K562 (cell line): ENCODE data around the gene PIK3R6. TPM values are rescaled to one million over a fixed set of nuclear protein-coding genes. Genes with fewer than 3 reads are reported as not detected.

Experiments
- ATAC-seq: fragments of 200-7000 bp; cut with Tn5 transposase; 3 replicates; pipeline ENCODE4 v1.9.1; 2020; ENCODE audit warnings: moderate library complexity
- BruUV-seq: library from RNA; stranded (reverse); fragments of 400-500 nt; replicated peaks from 2 replicates; lab custom pipeline; 2021; lab: Mats Ljungman, UMichigan
- CTCF ChIA-PET: fragments of 300-600 bp; formaldehyde crosslinking; extraction: SDS; loops from one replicate; lab custom pipeline; 2021; ENCODE audit warnings: low intra/inter-chr PET ratio; lab: Yijun Ruan, JAX
- POLR2A ChIA-PET: fragments of 300-600, 350-650 bp; sonication (Branson Sonifier 250); formaldehyde crosslinking; extraction: SDS; loops from one replicate; lab custom pipeline; 2021; ENCODE audit warnings: antibody characterized with exemption, inconsistent platforms; lab: Yijun Ruan, JAX
- DNase-seq, 4 experiments: peaks; one replicate each; pipeline versions ENCODE4 v3.0.0 to v3.0.0-alpha.2; 2011 to 2018; ENCODE audit warnings: low spot score in 3 of 4, mixed read lengths in 3 of 4; ENCODE audit errors: extremely low read depth in 1 of 4
- FAIRE-seq: peaks from 2 replicates; lab custom pipeline; 2011; peaks lifted over from hg19 to GRCh38; lab: Jason Lieb, UNC
- H2AFZ ChIP-seq: 2 replicates; pipeline ENCODE4 v1.6.0; 2011; ENCODE audit warnings: low read depth, low read length, control low read depth, inconsistent platforms
- H3K27ac ChIP-seq: fragments of 200-600 bp; 3 replicates; pipeline ENCODE4 v1.8.0; 2011; ENCODE audit warnings: low read depth, mild to moderate bottlenecking, control low read depth, inconsistent platforms, low read length, moderate library complexity, mixed read lengths; ENCODE audit errors: extremely low read depth
- H3K27me3 ChIP-seq, 2 experiments: fragments of 300-600 bp in 1 of 2; 2 replicates in 1 of 2; 3 replicates in 1 of 2; pipeline versions ENCODE4 v1.6.0 to v1.8.0; 2011; ENCODE audit warnings: inconsistent platforms in 2 of 2, low read length in 2 of 2, mild to moderate bottlenecking in 1 of 2, mixed read lengths in 1 of 2, moderate library complexity in 1 of 2; ENCODE audit not compliant: control insufficient read depth in 2 of 2, insufficient read depth in 2 of 2
- H3K36me3 ChIP-seq: fragments of 300-600 bp; 3 replicates; pipeline ENCODE4 v1.8.0; 2011; ENCODE audit warnings: mild to moderate bottlenecking, low read length, inconsistent platforms; ENCODE audit not compliant: control insufficient read depth, insufficient read depth
- H3K4me1 ChIP-seq, 2 experiments: fragments of 200-600 bp in 1 of 2; replicated peaks in 1 of 2; 2 replicates in 1 of 2; 3 replicates in 1 of 2; pipeline versions ENCODE4 v1.5.1 to v1.8.0; 2011; ENCODE audit warnings: inconsistent platforms in 2 of 2, low read length in 2 of 2, mild to moderate bottlenecking in 1 of 2, mixed read lengths in 1 of 2, moderate library complexity in 1 of 2; ENCODE audit not compliant: control insufficient read depth in 2 of 2, insufficient read depth in 2 of 2
- H3K4me2 ChIP-seq: 2 replicates; pipeline ENCODE4 v1.6.1; 2011; ENCODE audit warnings: low read length, control low read depth, inconsistent platforms, mixed read lengths; ENCODE audit not compliant: insufficient read depth
- H3K4me3 ChIP-seq: fragments of 200-600 bp; sonication (generic), shearing (Covaris generic); 2 replicates; pipeline ENCODE4 v1.5.1; 2016; ENCODE audit warnings: control low read depth, inconsistent platforms
- H3K79me2 ChIP-seq: fragments of 200-600 bp; 3 replicates; pipeline ENCODE4 v1.8.0; 2011; ENCODE audit warnings: low read length, inconsistent platforms; ENCODE audit not compliant: control insufficient read depth, insufficient read depth
- H3K9ac ChIP-seq, 2 experiments: 2 replicates each; pipeline versions ENCODE4 v1.6.0 to v1.6.1; 2011; ENCODE audit warnings: low read depth in 2 of 2, low read length in 2 of 2, control low read depth in 1 of 2, inconsistent platforms in 1 of 2, mild to moderate bottlenecking in 1 of 2, mixed read lengths in 1 of 2; ENCODE audit not compliant: insufficient read depth in 1 of 2
- H3K9me1 ChIP-seq: one replicate; pipeline ENCODE4 v1.6.0; 2011; ENCODE audit warnings: inconsistent platforms, mild to moderate bottlenecking, low read length, moderate library complexity; ENCODE audit not compliant: control insufficient read depth, insufficient read depth
- H3K9me3 ChIP-seq: replicated peaks from 2 replicates; pipeline ENCODE4 v1.5.1; 2011; ENCODE audit warnings: low read depth, low read length, inconsistent platforms; ENCODE audit not compliant: control insufficient read depth, insufficient read depth
- H4K20me1 ChIP-seq: replicated peaks from 2 replicates; pipeline ENCODE4 v1.6.1; 2011; ENCODE audit warnings: low read length, inconsistent platforms, mixed read lengths; ENCODE audit not compliant: control insufficient read depth, insufficient read depth
- ADNP ChIP-seq: fragments of 200-800 bp; sonication (Bioruptor generic); IDR thresholded peaks from 2 replicates; pipeline ENCODE4 v1.6.1; 2016; ENCODE audit warnings: missing genetic modification characterization, missing compliant biosample characterization
- E2F3 ChIP-seq: fragments of 250-450 bp; sonication (Bioruptor Pico); IDR thresholded peaks from 2 replicates; pipeline ENCODE4 v1.4.0; 2020; ENCODE audit warnings: mild to moderate bottlenecking
- HMG20B ChIP-seq: fragments of 250-450 bp; sonication (Bioruptor Pico); IDR thresholded peaks from 2 replicates; pipeline ENCODE4 v1.5.0; 2021; ENCODE audit warnings: mild to moderate bottlenecking
- NKRF ChIP-seq: fragments of 450-650 bp; IDR thresholded peaks from 2 replicates; pipeline ENCODE4 v1.6.1; 2016; ENCODE audit warnings: borderline replicate concordance
- PTRF ChIP-seq: fragments of 450-650 bp; IDR thresholded peaks from 2 replicates; pipeline ENCODE4 v1.6.1; 2016; ENCODE audit warnings: mild to moderate bottlenecking, missing genetic modification characterization, missing compliant biosample characterization
- RBM15 ChIP-seq: fragments of 200-400 bp; formaldehyde crosslinking; IDR thresholded peaks from 2 replicates; pipeline ENCODE4 v1.6.1; 2018; ENCODE audit warnings: mild to moderate bottlenecking, low read length, moderate library complexity; ENCODE audit not compliant: insufficient read depth
- SAFB ChIP-seq: fragments of 200-400 bp; formaldehyde crosslinking; IDR thresholded peaks from 2 replicates; pipeline ENCODE4 v1.6.1; 2017; ENCODE audit warnings: low read depth, low read length, borderline replicate concordance
- ZNF124 ChIP-seq: sonication (generic); formaldehyde crosslinking; IDR thresholded peaks from 2 replicates; pipeline ENCODE4 v1.8.1; 2022; ENCODE audit warnings: missing genetic modification reagents
- ZNF274 ChIP-seq: IDR thresholded peaks from 2 replicates; pipeline ENCODE4 v1.6.1; 2011; ENCODE audit warnings: low read depth, mild to moderate bottlenecking, low read length, moderate library complexity, borderline replicate concordance
- ZNF316 ChIP-seq: fragments of 450-650 bp; IDR thresholded peaks from 2 replicates; pipeline ENCODE4 v1.6.1; 2016
- WGBS: fragments of 100-300 bp; shearing (Covaris generic); methylation state at CpG from one replicate; pipeline ENCODE4 v1.1.6; 2016; ENCODE audit warnings: low coverage, mixed read lengths; ENCODE audit not compliant: insufficient coverage; ENCODE audit errors: missing lambda C conversion rate; 5-methylcytosine and 5-hydroxymethylcytosine counted together
- in situ Hi-C: fragments of 300-500 bp; cut with MboI; formaldehyde crosslinking; loops from 4 replicates; pipeline ENCODE4 v1.15.0; 2018; ENCODE audit warnings: inconsistent platforms, mixed read lengths
- intact Hi-C: fragments of 100-400 bp; cut with micrococcal nuclease; formaldehyde crosslinking; loops from 2 replicates; pipeline ENCODE4 v1.14.2; 2022
- polyA plus RNA-seq, 8 experiments: library from polyadenylated mRNA; depleted of rRNA in 4 of 8; stranded (reverse) in 5 of 8; unstranded in 3 of 8; fragments of >200 nt; fragmentation: Nextera tagmentation in 2 of 8; fragmentation: Illumina TruSeq in 1 of 8; extraction: Ambion mirVana in 2 of 8; extraction: Trizol in 1 of 8; gene quantifications; 2 replicates each; pipeline versions ENCODE4 v1.2.1 to v1.2.3, GENCODE V29; 2011 to 2014; ENCODE audit warnings: inconsistent platforms in 1 of 8, missing spikeins in 1 of 8
- total RNA-seq, 7 experiments: library from RNA; depleted of rRNA in 6 of 7; stranded (reverse); fragments of >200 nt in 6 of 7; fragmentation: Illumina TruSeq in 2 of 7; extraction: Trizol in 2 of 7; gene quantifications; 2 replicates each; pipeline versions ENCODE4 v1.2.1 to v1.2.3, GENCODE V29; 2011 to 2021; ENCODE audit warnings: low replicate concordance in 1 of 7
- TF ChIP-seq, protein P1 (sequence below): fragments of 250-450 bp; sonication (Bioruptor Pico); IDR thresholded peaks from 2 replicates; pipeline ENCODE4 v1.5.0; 2022; ENCODE audit warnings: mild to moderate bottlenecking
- TF ChIP-seq, protein P2 (sequence below): fragments of 450-650 bp; conservative IDR thresholded peaks from 2 replicates; pipeline ENCODE4 v1.6.1; 2016; ENCODE audit warnings: missing genetic modification characterization, low read depth, mild to moderate bottlenecking, control low read depth, missing compliant biosample characterization

Gene PIK3R6
- total and polyA plus RNA-seq, 9 of the 15 experiments (the other 6 are each of a cell fraction or from before 2014, with no cell fraction given) = 0.04 TPM; not detected in 8

DNA sequence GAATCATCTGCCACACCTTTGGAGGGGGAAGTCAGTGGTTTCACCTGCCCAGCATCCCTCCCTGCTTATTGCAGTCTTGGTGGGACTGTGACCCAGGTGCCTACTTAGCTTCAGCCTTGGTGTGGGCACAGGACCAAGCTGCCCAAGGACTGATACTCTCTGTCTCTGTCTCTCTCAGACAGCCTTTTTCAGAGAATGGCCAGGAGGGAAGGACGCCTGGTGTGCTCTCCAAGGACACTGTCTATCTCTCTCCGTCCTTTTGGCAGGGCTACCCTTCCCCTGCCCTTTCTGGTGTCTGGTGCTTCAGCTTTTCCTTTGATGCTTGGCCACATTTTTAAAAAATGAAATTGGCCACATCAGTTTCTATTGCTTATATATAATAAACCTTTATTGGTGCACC lies 19.6 kb downstream of the PIK3R6 start:
- ATAC-seq = no peak
- no peak for DNase-seq
- Histone ChIP-seq H3K4me1 (no peaks in the 10 kb centered on the region), H3K4me3 (no peak overlapping the region), H3K79me2 (no peaks in the 10 kb centered on the region), H4K20me1 (no peaks in the 10 kb centered on the region), H3K27me3 (no peaks in the 10 kb centered on the region), H3K9ac (no peak overlapping the region), H3K27ac (no peak overlapping the region), H3K4me2 (no peak overlapping the region), H3K36me3 (no peaks in the 10 kb centered on the region), H3K9me3 (no peaks in the 10 kb centered on the region), H2AFZ (no peak overlapping the region), H3K9me1 (no peaks in the 10 kb centered on the region)
- ChIA-PET POLR2A (no interaction called here), CTCF (no interaction called here)
- TF ChIP-seq ZNF124 (CRISPR knock-in tag) (no peak), ZNF274 (no peak), RBM15 (no peak), HMG20B (CRISPR knock-in tag) (no peak), PTRF (tag) (no peak), ZNF316 (no peak), SAFB (no peak), E2F3 (CRISPR knock-in tag) (no peak), ADNP (tag) (no peak), NKRF (no peak)
- TF ChIP-seq, protein P1, sequence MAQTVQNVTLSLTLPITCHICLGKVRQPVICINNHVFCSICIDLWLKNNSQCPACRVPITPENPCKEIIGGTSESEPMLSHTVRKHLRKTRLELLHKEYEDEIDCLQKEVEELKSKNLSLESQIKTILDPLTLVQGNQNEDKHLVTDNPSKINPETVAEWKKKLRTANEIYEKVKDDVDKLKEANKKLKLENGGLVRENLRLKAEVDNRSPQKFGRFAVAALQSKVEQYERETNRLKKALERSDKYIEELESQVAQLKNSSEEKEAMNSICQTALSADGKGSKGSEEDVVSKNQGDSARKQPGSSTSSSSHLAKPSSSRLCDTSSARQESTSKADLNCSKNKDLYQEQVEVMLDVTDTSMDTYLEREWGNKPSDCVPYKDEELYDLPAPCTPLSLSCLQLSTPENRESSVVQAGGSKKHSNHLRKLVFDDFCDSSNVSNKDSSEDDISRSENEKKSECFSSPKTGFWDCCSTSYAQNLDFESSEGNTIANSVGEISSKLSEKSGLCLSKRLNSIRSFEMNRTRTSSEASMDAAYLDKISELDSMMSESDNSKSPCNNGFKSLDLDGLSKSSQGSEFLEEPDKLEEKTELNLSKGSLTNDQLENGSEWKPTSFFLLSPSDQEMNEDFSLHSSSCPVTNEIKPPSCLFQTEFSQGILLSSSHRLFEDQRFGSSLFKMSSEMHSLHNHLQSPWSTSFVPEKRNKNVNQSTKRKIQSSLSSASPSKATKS = no peak
- TF ChIP-seq, protein P2, sequence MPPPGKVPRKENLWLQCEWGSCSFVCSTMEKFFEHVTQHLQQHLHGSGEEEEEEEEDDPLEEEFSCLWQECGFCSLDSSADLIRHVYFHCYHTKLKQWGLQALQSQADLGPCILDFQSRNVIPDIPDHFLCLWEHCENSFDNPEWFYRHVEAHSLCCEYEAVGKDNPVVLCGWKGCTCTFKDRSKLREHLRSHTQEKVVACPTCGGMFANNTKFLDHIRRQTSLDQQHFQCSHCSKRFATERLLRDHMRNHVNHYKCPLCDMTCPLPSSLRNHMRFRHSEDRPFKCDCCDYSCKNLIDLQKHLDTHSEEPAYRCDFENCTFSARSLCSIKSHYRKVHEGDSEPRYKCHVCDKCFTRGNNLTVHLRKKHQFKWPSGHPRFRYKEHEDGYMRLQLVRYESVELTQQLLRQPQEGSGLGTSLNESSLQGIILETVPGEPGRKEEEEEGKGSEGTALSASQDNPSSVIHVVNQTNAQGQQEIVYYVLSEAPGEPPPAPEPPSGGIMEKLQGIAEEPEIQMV (tag) = no peak
- no CpG with 5 or more reads among the region's 2 CpGs for WGBS
- in situ Hi-C loops = no loop called here
- FAIRE-seq = no peak
- intact Hi-C loops = no loop called here
- BruUV-seq = no TSS peak
